ENCODE data around the gene RBM44. TPM values are rescaled to one million over a fixed set of nuclear protein-coding genes. Genes with fewer than 3 reads are reported as not detected.

RBM44 gene
- total RNA-seq, 4 donors from 2014 or later: 0.07 to 0.51 (median 0.26) TPM

GRCh38 chr2:237818066-237818473 is 19.5 kb downstream of the RBM44 start:
- intact Hi-C loops (cut with DNase I; ENCODE audit: low total_unique reads): no loop called here
- H3K27ac ChIP-seq: no peak overlapping the region
- no peaks in the 10 kb centered on the region for H3K27me3 ChIP-seq
- DNase-seq: no peak
- H3K36me3 ChIP-seq: no peaks in the 10 kb centered on the region
- H3K4me1 ChIP-seq: no peaks in the 10 kb centered on the region
- ATAC-seq: no peak
- no peaks in the 10 kb centered on the region for H3K9me3 ChIP-seq
- H3K4me3 ChIP-seq: no peak overlapping the region
- in situ Hi-C loops (cut with MboI; ENCODE audit: low sequenced_read_pairs in 4 of 4): no loop called here
- TF ChIP-seq POLR2A (IDR thresholded peaks at IDR 0.05) (no peak), CTCF (IDR thresholded peaks at IDR 0.05 in 4 of 5, conservative IDR thresholded peaks at IDR 0.05 in 1 of 5) (no peak)

GRCh38 chr2:237819231-237819630 is 20.7 kb downstream of the RBM44 start:
- DNase-seq (no peak), ATAC-seq (no peak)
- TF ChIP-seq CTCF (IDR thresholded peaks at IDR 0.05 in 4 of 5, conservative IDR thresholded peaks at IDR 0.05 in 1 of 5) (no peak), POLR2A (IDR thresholded peaks at IDR 0.05) (no peak)
- no peak overlapping the region for H3K4me3 ChIP-seq
- H3K4me1 ChIP-seq: no peaks in the 10 kb centered on the region
- H3K27me3 ChIP-seq: no peaks in the 10 kb centered on the region
- no peaks in the 10 kb centered on the region for H3K9me3 ChIP-seq
- no peak overlapping the region for H3K27ac ChIP-seq
- H3K36me3 ChIP-seq: no peaks in the 10 kb centered on the region
- intact Hi-C loops (cut with DNase I; ENCODE audit: low total_unique reads): no loop called here
- in situ Hi-C loops (cut with MboI; ENCODE audit: low sequenced_read_pairs in 4 of 4): no loop called here

GRCh38 chr2:237820421-237820820 is 21.8 kb downstream of the RBM44 start:
- H3K4me1 ChIP-seq: no peaks in the 10 kb centered on the region
- in situ Hi-C loops (cut with MboI; ENCODE audit: low sequenced_read_pairs in 4 of 4) (no loop called here), intact Hi-C loops (cut with DNase I; ENCODE audit: low total_unique reads) (no loop called here)
- ATAC-seq: no peak
- TF ChIP-seq POLR2A (IDR thresholded peaks at IDR 0.05) (no peak), CTCF (IDR thresholded peaks at IDR 0.05 in 4 of 5, conservative IDR thresholded peaks at IDR 0.05 in 1 of 5) (no peak)
- no peaks in the 10 kb centered on the region for H3K36me3 ChIP-seq
- no peak for DNase-seq
- H3K27ac ChIP-seq: no peak overlapping the region
- no peaks in the 10 kb centered on the region for H3K9me3 ChIP-seq
- no peaks in the 10 kb centered on the region for H3K27me3 ChIP-seq
- H3K4me3 ChIP-seq: no peak overlapping the region

- Histone ChIP-seq H3K27ac (no peak overlapping the region), H3K4me1 (no peaks in the 10 kb centered on the region), H3K27me3 (no peaks in the 10 kb centered on the region), H3K36me3 (no peaks in the 10 kb centered on the region), H3K9me3 (no peaks in the 10 kb centered on the region), H3K4me3 (no peak overlapping the region)
- TF ChIP-seq POLR2A (IDR thresholded peaks at IDR 0.05) (no peak), CTCF (IDR thresholded peaks at IDR 0.05 in 4 of 5, conservative IDR thresholded peaks at IDR 0.05 in 1 of 5) (no peak)
- in situ Hi-C loops (cut with MboI; ENCODE audit: low sequenced_read_pairs in 4 of 4): no loop called here
- DNase-seq (no peak), ATAC-seq (no peak)
- intact Hi-C loops (cut with DNase I; ENCODE audit: low total_unique reads): no loop called here
Observed at GRCh38 chr2:237823544-237823943, 25.0 kb downstream of the RBM44 start.

- no peak overlapping the region for H3K4me3 ChIP-seq
Observed at GRCh38 chr2:237824085-237824484, 25.5 kb downstream of the RBM44 start.

More at GRCh38 chr2:237824085-237824484, 25.5 kb downstream of the RBM44 start:
- no peaks in the 10 kb centered on the region for H3K27me3 ChIP-seq
- TF ChIP-seq CTCF (IDR thresholded peaks at IDR 0.05 in 4 of 5, conservative IDR thresholded peaks at IDR 0.05 in 1 of 5) (no peak), POLR2A (IDR thresholded peaks at IDR 0.05) (no peak)
- no peaks in the 10 kb centered on the region for H3K9me3 ChIP-seq
- H3K36me3 ChIP-seq: no peaks in the 10 kb centered on the region
- ATAC-seq: no peak
- intact Hi-C loops (cut with DNase I; ENCODE audit: low total_unique reads) (no loop called here), in situ Hi-C loops (cut with MboI; ENCODE audit: low sequenced_read_pairs in 4 of 4) (no loop called here)
- H3K4me1 ChIP-seq: no peaks in the 10 kb centered on the region
- no peak for DNase-seq
- H3K27ac ChIP-seq: no peak overlapping the region

Data from gastrocnemius medialis (tissue), 4 donors.